ENCODE measurements around the gene FAM161A.
A peak's percentile ranks its signal among the peaks of the same experiment; 100 is the strongest.
"Not testable (repeated sequence)": the region's sequence is repeated elsewhere in the genome, so short reads cannot be mapped to it uniquely, and the experiment has no call there.

The FAM161A gene

GRCh38 chr2:61853847-61854563 is at the start of gene FAM161A:
TSS of gene FAM161A (minus strand) at chr2:61854060. CDS start at chr2:61854041, 19 bp downstream.
- peak; percentile 80 for DNase-seq

DNA sequence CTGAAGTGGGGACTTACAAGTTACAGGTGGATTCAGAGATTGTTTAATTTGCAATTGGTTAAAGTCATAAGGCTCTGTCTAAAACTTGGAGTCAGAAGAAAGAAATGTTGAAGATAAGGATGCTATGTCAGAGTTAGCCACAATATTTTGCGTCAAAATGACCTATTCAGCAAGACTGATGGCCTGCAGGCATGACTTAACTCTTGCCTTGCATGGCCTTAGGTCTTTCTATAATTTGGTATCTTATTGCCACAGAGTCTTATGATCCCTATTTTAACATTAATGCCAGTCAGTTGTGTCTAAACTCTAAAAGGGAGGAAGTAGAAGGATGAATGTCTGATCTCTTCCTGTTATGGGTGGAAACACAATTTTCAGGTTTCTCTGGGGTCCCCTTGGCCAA is 46.4 kb upstream of the FAM161A start:
- DNase-seq = no peak

DNA sequence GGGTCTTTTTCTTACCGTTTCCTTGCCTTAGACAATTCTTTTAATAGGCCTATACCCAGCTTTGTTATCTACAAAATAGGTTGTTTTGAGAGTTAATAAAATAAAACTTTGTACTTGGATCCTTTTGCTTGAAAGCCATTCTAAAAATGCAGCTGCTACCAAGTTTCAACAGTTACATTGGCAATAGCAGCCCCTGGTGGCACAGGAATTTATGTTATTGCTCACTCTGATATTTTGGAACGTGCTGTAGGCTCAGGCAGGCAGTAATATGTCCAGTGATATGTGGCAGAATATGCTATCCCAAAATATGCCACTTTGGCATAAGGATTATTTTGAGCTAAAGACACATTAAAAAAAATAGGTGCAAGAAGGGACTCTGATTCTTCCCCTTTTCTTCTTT is 45.0 kb upstream of the FAM161A start:
- DNase-seq = peak; percentile 18

GRCh38 chr2:61888267-61889055 is 34.6 kb upstream of the FAM161A start, which contains the start of gene CCT4:
TSS of gene CCT4 (minus strand) at chr2:61888656. CDS start at chr2:61888507, 149 bp downstream.
- DNase-seq = peak; percentile 83

GRCh38 chr2:61887717-61888266 is 33.9 kb upstream of the FAM161A start:
- DNase-seq = peak; percentile 34

DNA sequence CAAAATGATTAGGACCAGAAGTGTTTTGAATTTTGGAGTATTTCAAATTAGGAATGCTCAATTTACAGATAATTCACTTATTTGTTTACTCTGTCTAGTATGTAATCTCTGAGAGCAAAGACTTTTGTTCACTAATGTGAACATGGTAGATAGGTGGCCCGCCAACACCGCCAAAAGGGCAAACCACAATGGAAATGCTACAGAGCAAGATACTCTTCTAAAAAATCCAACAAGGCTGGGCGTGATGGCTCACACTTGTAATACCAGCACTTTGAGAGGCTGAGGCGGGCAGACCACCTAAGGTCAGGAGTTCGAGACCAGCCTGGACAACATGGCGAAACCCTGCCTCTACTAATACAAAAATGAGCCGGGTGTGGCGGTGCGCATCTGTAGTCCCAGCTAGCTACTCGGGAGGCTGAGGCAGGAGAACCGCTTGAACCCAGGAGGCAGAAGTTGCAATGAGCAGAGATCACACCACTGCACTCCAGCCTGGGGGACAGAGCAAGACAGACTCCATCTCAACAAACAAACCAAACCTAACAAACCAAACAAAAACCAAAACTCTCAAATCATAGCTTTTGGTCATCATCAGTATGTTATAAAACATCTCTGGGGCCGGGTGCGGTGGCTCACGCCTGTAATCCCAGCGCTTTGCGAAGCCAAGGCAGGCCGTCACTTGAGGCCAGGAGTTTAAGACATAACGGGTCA is 32.2 kb upstream of the FAM161A start:
- DNase-seq = no peak

DNA sequence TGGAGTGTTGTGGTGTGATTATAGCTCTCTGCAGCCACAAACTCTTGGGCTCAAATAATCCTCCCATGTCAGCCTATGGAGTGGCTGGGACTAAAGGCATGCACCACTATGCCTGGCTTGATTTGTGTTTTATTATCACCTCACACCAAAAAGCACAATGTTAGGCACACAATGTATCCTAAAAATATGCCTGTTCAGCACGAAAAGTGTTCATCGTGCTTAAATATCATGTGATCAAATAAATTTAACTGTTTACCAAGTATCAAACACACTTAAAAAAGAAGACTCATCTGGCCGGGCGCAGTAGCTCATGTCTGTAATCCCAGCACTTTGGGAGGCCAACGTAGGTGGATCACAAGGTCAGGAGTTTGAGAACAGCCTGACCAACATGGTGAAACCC is 29.0 kb upstream of the FAM161A start:
- DNase-seq = no peak

DNA sequence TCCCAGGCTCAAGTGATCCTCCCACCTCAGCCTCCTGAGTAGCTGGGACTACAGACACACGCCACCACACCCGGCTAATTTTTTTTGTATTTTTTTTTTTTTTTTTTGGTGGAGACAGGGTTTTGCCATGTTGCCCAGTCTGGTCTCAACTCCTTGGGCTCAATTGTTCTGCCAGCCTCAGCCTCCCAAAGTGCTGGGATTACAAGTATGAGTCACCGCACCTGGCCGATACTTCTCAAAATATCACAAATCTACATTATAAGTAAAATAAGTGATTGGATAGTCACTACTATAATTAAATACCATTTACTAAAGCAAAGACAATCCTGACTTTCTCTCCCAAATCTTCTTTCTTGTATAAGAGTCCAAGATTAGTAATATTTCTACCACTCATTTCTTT is 25.5 kb upstream of the FAM161A start:
- not testable (repeated sequence) for DNase-seq

- no peak for DNase-seq
Measured at GRCh38 chr2:61878761-61879160, 24.9 kb upstream of the FAM161A start.

- DNase-seq = no peak
Measured at GRCh38 chr2:61877571-61878245, 23.8 kb upstream of the FAM161A start.

DNA sequence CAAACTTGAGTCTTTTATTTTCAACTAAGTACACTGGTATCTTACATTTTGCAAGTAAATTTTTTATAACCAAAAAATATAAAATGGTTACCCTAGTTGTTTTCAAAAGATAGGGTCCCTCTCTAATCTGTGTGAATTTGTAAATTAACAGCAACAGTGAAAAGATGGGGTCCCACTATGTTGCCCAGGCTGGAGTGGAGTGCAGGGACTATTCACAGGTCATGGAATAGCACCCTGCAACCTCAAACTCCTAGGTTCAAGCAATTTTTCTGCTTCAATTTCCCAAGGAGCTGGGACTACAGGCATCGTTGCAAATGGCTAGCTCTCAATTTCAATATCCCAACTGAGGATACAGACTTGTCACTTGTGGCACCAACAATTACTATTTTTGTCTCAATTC is 22.5 kb upstream of the FAM161A start:
- no peak for DNase-seq

- not testable (repeated sequence) for DNase-seq
Measured at GRCh38 chr2:61866482-61867089, 12.7 kb upstream of the FAM161A start.

DNA sequence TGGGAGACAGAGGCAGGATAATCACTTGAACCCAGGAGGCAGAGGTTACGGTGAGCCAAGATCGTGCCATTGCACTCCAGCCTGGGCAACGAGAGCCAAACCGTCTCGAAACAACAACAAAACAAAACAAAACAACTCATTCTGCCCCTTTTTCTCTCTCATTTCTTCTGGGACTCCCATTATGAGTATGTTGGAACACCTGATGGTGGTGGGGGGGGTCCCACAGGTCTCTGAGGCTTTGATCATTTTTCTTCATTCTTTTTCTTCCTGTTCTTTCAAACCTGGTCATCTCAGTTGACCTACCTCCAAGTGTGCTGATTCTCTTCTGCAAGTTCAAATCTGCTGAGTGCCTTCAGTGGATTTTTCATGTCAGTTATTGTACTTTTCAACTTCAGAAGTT is 8.2 kb upstream of the FAM161A start:
- no peak for DNase-seq

GRCh38 chr2:61857224-61857623 is 3.4 kb upstream of the FAM161A start:
- DNase-seq = no peak

DNA sequence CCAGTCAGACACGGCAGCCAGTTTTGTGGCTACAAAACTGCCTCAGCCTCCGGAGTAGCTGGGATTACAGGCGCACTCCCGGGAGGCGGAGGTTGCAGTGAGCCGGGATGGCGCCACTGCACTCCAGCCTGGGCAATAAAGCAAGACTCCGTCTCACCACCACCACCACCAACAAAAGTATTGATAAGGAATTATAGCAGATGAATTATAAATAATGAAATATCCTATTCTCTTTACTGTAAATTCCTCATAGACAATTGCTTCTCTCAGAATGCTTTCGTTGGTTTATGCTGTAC is 1.4 kb upstream of the FAM161A start:
- no peak for DNase-seq

DNA sequence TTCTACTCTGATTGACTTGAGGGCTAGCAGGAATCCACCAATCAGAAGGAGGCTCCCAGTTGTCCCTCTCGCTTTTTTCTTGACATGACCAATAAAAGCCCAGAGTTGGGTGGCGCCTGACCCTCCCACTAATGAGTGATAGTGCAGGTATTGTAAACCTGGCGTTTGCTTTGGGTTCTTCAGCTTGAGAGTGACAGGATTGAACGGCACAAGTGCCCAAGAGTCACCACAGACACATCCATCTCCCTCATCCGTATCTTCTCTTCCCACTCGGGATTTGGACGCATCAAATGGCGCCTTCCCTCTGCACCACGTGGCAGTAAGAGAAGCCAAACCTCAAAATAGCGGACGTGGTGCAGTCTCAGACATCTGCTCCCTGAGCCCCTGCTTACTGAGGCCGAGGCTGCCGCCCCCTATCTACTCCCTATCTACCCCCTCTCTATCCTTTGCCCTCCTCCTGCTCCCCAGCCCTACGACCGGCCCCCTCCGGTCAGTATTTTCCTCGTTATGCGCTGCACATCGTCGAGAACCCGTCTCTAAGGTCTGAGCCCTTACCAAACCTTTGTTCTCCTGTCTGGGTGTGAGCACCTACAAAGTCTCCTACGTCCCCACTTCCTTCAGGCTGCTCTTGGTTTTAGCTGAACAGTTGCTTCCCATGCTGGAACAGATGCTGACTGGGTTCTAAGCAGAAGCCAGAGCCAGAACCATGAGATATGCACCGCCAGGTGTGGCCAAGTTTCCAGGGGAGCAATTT is 881 bp upstream of the FAM161A start:
- DNase-seq = peak; percentile 96

DNA sequence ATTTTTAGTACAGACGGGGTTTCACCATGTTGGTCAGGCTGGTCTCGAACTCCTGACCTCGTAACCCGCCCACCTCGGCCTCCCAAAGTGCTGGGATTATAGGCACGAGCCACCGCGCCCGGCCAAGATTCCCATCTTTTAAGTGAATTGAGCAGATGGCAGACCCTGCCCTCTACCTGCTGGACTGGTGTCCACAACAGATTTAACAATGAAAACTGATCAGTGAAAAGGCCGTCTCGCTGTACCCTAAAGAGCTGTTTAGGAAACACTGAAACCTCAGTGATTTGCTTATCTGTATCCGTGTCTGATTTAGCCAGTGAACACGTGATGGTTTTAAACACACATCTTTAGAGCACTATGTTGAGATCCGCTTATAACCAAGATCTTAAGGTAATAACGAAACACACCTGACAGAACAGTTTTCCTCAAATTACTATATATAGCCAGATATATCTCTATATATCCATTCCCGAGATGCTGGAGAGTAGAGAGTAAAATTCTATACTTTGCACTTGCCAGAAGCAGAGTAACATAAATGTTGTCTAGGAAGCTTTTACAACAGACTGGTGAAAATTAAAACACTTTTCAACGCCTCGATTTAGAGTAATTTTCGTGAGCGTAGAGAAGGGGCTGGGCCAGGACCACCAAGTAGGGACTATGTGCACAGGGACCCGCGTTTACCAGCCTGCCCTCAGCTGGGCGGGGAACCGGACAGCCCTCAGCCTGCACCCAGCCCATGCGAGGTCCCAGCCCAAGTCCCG is 594 bp downstream of the FAM161A start:
- DNase-seq = peak; percentile 50

DNA sequence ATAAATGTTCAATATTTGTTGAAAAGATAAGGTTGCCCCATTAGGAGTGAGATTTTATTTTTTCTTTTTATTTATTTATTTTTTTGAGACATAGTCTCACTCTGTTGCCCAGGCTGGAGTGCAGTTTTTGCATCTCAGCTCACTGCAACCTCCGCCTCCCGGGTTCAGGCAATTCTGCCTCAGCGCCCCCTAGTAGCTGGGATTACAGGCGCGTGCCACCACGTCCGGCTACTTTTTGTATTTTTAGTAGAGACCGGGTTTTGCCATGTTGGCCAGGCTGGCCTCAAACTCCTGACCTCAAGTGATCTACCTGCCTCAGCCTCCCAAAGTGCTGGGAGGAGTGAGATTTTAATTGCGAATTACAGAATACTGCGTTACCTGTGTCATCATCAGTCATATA is 2.6 kb downstream of the FAM161A start:
- DNase-seq = not testable (repeated sequence)

DNA sequence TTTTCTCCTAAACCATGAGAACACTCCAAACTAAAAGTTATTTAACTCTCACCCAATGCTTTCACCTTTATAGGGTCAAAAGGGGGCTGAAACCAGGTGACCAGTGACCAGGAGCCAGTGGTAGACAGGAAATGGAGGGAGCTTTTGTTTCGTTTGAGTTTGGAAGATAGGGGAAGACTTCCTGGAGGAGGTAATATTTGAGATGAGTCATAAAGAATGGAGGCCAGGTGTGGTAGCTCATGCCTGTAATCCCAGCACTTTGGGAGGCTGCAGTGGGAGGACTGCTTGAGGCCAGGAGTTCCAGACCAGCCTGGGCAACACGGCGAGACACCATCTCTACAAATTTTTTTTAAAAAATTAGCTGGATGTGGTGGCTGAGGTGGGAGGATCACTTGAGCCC is 8.5 kb downstream of the FAM161A start:
- DNase-seq = no peak

GRCh38 chr2:61841286-61841685 is 12.6 kb downstream of the FAM161A start:
- DNase-seq = no peak

- DNase-seq = peak; percentile 6
Measured at GRCh38 chr2:61834893-61835292, 19.0 kb downstream of the FAM161A start.

All from MV-4-11 (cell line).